ENCODE results near the gene GNG8. TPM values are rescaled to one million over a fixed set of nuclear protein-coding genes. Genes with fewer than 3 reads are reported as not detected.

Gene GNG8
- total and polyA plus RNA-seq, 2 donors (not counting 1 experiment from before 2014, with no cell fraction given), result not detected

GRCh38 chr19:46665072-46665471 is 29.1 kb upstream of the GNG8 start:
- Histone ChIP-seq H3K9me3 (ENCODE audit: control insufficient read depth, insufficient read depth, low read depth, low read length) (no peaks in the 10 kb centered on the region), H3K4me1 (ENCODE audit: control insufficient read depth, extremely low read depth, insufficient read depth, low read length) (peaks cover 5% of the 10 kb centered on the region), H3K4me3 (replicated peaks in 1 of 4; ENCODE audit: control extremely low read depth in 1 of 4, insufficient read depth in 1 of 4, low read depth in 3 of 4, low read length in 4 of 4) (no peak overlapping the region), H3K4me2 (ENCODE audit: extremely low read depth, insufficient read depth, low read length) (no peak overlapping the region), H3K27me3 (ENCODE audit: control insufficient read depth, insufficient read depth, low read length) (no peaks in the 10 kb centered on the region), H4K20me1 (ENCODE audit: control insufficient read depth, extremely low read depth, insufficient read depth, low read length) (no peaks in the 10 kb centered on the region), H3K36me3 (ENCODE audit: control insufficient read depth, insufficient read depth, low read length) (no peaks in the 10 kb centered on the region), H3K9ac (ENCODE audit: insufficient read depth, low read length) (no peak overlapping the region), H3K79me2 (ENCODE audit: control insufficient read depth, insufficient read depth, low read length) (no peaks in the 10 kb centered on the region), H3K27ac (ENCODE audit: insufficient read depth, low read length) (no peak overlapping the region), H2AFZ (ENCODE audit: low read length) (no peak overlapping the region)
- TF ChIP-seq CTCF (conservative IDR thresholded peaks at IDR 0.05 in 1 of 2, IDR thresholded peaks at IDR 0.05 in 1 of 2; ENCODE audit: low read depth in 1 of 2, low read length in 2 of 2) (no peak), EZH2 (IDR thresholded peaks at IDR 0.05; ENCODE audit: low read length, missing control alignments) (no peak)
- no peak for DNase-seq (ENCODE audit: low read depth in 2 of 2)

- TF ChIP-seq CTCF (conservative IDR thresholded peaks at IDR 0.05 in 1 of 2, IDR thresholded peaks at IDR 0.05 in 1 of 2; ENCODE audit: low read depth in 1 of 2, low read length in 2 of 2) (peak; percentile 89 to 96), EZH2 (IDR thresholded peaks at IDR 0.05; ENCODE audit: low read length, missing control alignments) (no peak)
- Histone ChIP-seq H3K27ac (ENCODE audit: insufficient read depth, low read length) (peak overlapping the region; percentile 70), H2AFZ (ENCODE audit: low read length) (no peak overlapping the region), H3K79me2 (ENCODE audit: control insufficient read depth, insufficient read depth, low read length) (no peaks in the 10 kb centered on the region), H3K27me3 (ENCODE audit: control insufficient read depth, insufficient read depth, low read length) (no peaks in the 10 kb centered on the region), H3K4me3 (replicated peaks in 1 of 4; ENCODE audit: control extremely low read depth in 1 of 4, insufficient read depth in 1 of 4, low read depth in 3 of 4, low read length in 4 of 4) (peak overlapping the region; percentile 12 to 59 (median 34)), H3K36me3 (ENCODE audit: control insufficient read depth, insufficient read depth, low read length) (no peaks in the 10 kb centered on the region), H3K4me1 (ENCODE audit: control insufficient read depth, extremely low read depth, insufficient read depth, low read length) (peaks cover 5% of the 10 kb centered on the region), H3K9me3 (ENCODE audit: control insufficient read depth, insufficient read depth, low read depth, low read length) (no peaks in the 10 kb centered on the region), H3K4me2 (ENCODE audit: extremely low read depth, insufficient read depth, low read length) (peak overlapping the region; percentile 76), H4K20me1 (ENCODE audit: control insufficient read depth, extremely low read depth, insufficient read depth, low read length) (no peaks in the 10 kb centered on the region), H3K9ac (ENCODE audit: insufficient read depth, low read length) (no peak overlapping the region)
- DNase-seq (ENCODE audit: low read depth in 2 of 2), result peak; percentile 84 to 91
Observed at GRCh38 chr19:46661735-46662592, 26.0 kb upstream of the GNG8 start.

GRCh38 chr19:46661020-46661731 is 25.2 kb upstream of the GNG8 start, which contains the start of gene DACT3:
Gene DACT3 (minus strand): TSS chr19:46661182. CDS start chr19:46661064, 118 bp downstream.
- no peak within 1 kb of the TSS for H2AFZ ChIP-seq (ENCODE audit: low read length)
- H3K27ac ChIP-seq (ENCODE audit: insufficient read depth, low read length), result peak within 1 kb of the TSS; percentile 70

More at GRCh38 chr19:46661020-46661731, 25.2 kb upstream of the GNG8 start, which contains the start of gene DACT3:
- TF ChIP-seq EZH2 (IDR thresholded peaks at IDR 0.05; ENCODE audit: low read length, missing control alignments) (no peak), CTCF (conservative IDR thresholded peaks at IDR 0.05 in 1 of 2, IDR thresholded peaks at IDR 0.05 in 1 of 2; ENCODE audit: low read depth in 1 of 2, low read length in 2 of 2) (no peak)
- Histone ChIP-seq H3K36me3 (ENCODE audit: control insufficient read depth, insufficient read depth, low read length) (no peaks in the 10 kb centered on the region), H3K27me3 (ENCODE audit: control insufficient read depth, insufficient read depth, low read length) (no peaks in the 10 kb centered on the region), H3K9me3 (ENCODE audit: control insufficient read depth, insufficient read depth, low read depth, low read length) (no peaks in the 10 kb centered on the region), H3K79me2 (ENCODE audit: control insufficient read depth, insufficient read depth, low read length) (no peaks in the 10 kb centered on the region), H3K4me3 (replicated peaks in 1 of 4; ENCODE audit: control extremely low read depth in 1 of 4, insufficient read depth in 1 of 4, low read depth in 3 of 4, low read length in 4 of 4) (peak within 1 kb of the TSS; percentile 38 to 80 (median 62)), H3K4me2 (ENCODE audit: extremely low read depth, insufficient read depth, low read length) (peak within 1 kb of the TSS; percentile 97), H4K20me1 (ENCODE audit: control insufficient read depth, extremely low read depth, insufficient read depth, low read length) (no peaks in the 10 kb centered on the region), H3K4me1 (ENCODE audit: control insufficient read depth, extremely low read depth, insufficient read depth, low read length) (peaks cover 5% of the 10 kb centered on the region), H3K9ac (ENCODE audit: insufficient read depth, low read length) (peak within 1 kb of the TSS; percentile 56)
- peak; percentile 100 for DNase-seq (ENCODE audit: low read depth in 2 of 2)

All from fibroblast of lung (primary cell).